ENCODE measurements around the gene DIP2A. TPM values are rescaled to one million over a fixed set of nuclear protein-coding genes. Genes with fewer than 3 reads are reported as not detected.
"Not testable (repeated sequence)": the region's sequence is repeated elsewhere in the genome, so short reads cannot be mapped to it uniquely, and the experiment has no call there.

The DIP2A gene
- total RNA-seq, 1 experiment from 2014 or later = 22.9 TPM

GRCh38 chr21:46431884-46432488, 26.7 kb upstream of the DIP2A start:
- CTCF ChIA-PET = no interaction called here

GRCh38 chr21:46433116-46433515, 25.6 kb upstream of the DIP2A start:
- in situ Hi-C loops (cut with HindIII; ENCODE audit: low pct_unique_long_range_greater_than_20kb, low sequenced_read_pairs); POLR2A ChIA-PET; ATAC-seq: not testable (repeated sequence)

More at GRCh38 chr21:46431884-46432488, 26.7 kb upstream of the DIP2A start:
- no peak overlapping the region for H3K27ac ChIP-seq (ENCODE audit: low read length)
- H3K27me3 ChIP-seq (ENCODE audit: control insufficient read depth, insufficient read depth, low read length) = no peaks in the 10 kb centered on the region
- no peaks in the 10 kb centered on the region for H3K9me3 ChIP-seq (ENCODE audit: control insufficient read depth, insufficient read depth, low read depth, low read length)
- no peaks in the 10 kb centered on the region for H3K36me3 ChIP-seq (ENCODE audit: control insufficient read depth, insufficient read depth, low read length)
- POLR2A ChIA-PET = no interaction called here
- TF ChIP-seq POLR2AphosphoS5 (IDR thresholded peaks at IDR 0.05; ENCODE audit: low read depth, low read length) (no peak), SIN3A (IDR thresholded peaks at IDR 0.05; ENCODE audit: borderline replicate concordance, insufficient read depth, low read depth, low read length) (no peak), CTCF (IDR thresholded peaks at IDR 0.05) (no peak), TCF7L2 (IDR thresholded peaks at IDR 0.05; ENCODE audit: low read depth, low read length) (no peak), REST (IDR thresholded peaks at IDR 0.05; ENCODE audit: insufficient read depth in 1 of 2, low read depth in 2 of 2, low read length in 1 of 2) (no peak)
- in situ Hi-C loops (cut with HindIII; ENCODE audit: low pct_unique_long_range_greater_than_20kb, low sequenced_read_pairs) (no loop called here), intact Hi-C loops (cut with micrococcal nuclease; ENCODE audit: unreplicated experiment) (no loop called here)
- no peak overlapping the region for H3K4me3 ChIP-seq (ENCODE audit: low read depth in 2 of 2, low read length in 2 of 2)
- no peaks in the 10 kb centered on the region for H3K4me1 ChIP-seq (ENCODE audit: control insufficient read depth, insufficient read depth, low read length)
- no TSS peak for BruUV-seq (replicated peaks)
- DNase-seq (ENCODE audit: low read depth, low spot score) (no peak), ATAC-seq (no peak)

GRCh38 chr21:46434322-46434958, 24.3 kb upstream of the DIP2A start:
- Histone ChIP-seq H3K27ac (ENCODE audit: low read length) (no peak overlapping the region), H3K27me3 (ENCODE audit: control insufficient read depth, insufficient read depth, low read length) (no peaks in the 10 kb centered on the region), H3K9me3 (ENCODE audit: control insufficient read depth, insufficient read depth, low read depth, low read length) (no peaks in the 10 kb centered on the region), H3K4me1 (ENCODE audit: control insufficient read depth, insufficient read depth, low read length) (no peaks in the 10 kb centered on the region), H3K4me3 (ENCODE audit: low read depth in 2 of 2, low read length in 2 of 2) (no peak overlapping the region), H3K36me3 (ENCODE audit: control insufficient read depth, insufficient read depth, low read length) (peaks cover 3% of the 10 kb centered on the region; the same call in 1 of the 2 replicates)
- no TSS peak for BruUV-seq (replicated peaks)
- in situ Hi-C loops (cut with HindIII; ENCODE audit: low pct_unique_long_range_greater_than_20kb, low sequenced_read_pairs) (no loop called here), intact Hi-C loops (cut with micrococcal nuclease; ENCODE audit: unreplicated experiment) (no loop called here)
- ATAC-seq (no peak), DNase-seq (ENCODE audit: low read depth, low spot score) (no peak)
- no peak for TF ChIP-seq REST (IDR thresholded peaks at IDR 0.05; ENCODE audit: insufficient read depth in 1 of 2, low read depth in 2 of 2, low read length in 1 of 2)
- TF ChIP-seq TCF7L2 (IDR thresholded peaks at IDR 0.05; ENCODE audit: low read depth, low read length) = no peak
- ChIA-PET CTCF (no interaction called here), POLR2A (no interaction called here)

More at GRCh38 chr21:46433116-46433515, 25.6 kb upstream of the DIP2A start:
- H3K4me1 ChIP-seq (ENCODE audit: control insufficient read depth, insufficient read depth, low read length); intact Hi-C loops (cut with micrococcal nuclease; ENCODE audit: unreplicated experiment); H3K27ac ChIP-seq (ENCODE audit: low read length); H3K36me3 ChIP-seq (ENCODE audit: control insufficient read depth, insufficient read depth, low read length); BruUV-seq (replicated peaks); H3K9me3 ChIP-seq (ENCODE audit: control insufficient read depth, insufficient read depth, low read depth, low read length); DNase-seq (ENCODE audit: low read depth, low spot score); H3K27me3 ChIP-seq (ENCODE audit: control insufficient read depth, insufficient read depth, low read length); CTCF ChIA-PET; H3K4me3 ChIP-seq (ENCODE audit: low read depth in 2 of 2, low read length in 2 of 2): not testable (repeated sequence)
